WTC11 (cell line): ENCODE measurements around the gene CACNA2D1. TPM values are rescaled to one million over a fixed set of nuclear protein-coding genes. Genes with fewer than 3 reads are reported as not detected.

Source experiments
- ATAC-seq: fragments of 200-7000 bp; cut with Tn5 transposase; 2 replicates; pipeline ENCODE4 v1.10.0; 2021; ENCODE audit warnings: mild to moderate bottlenecking, moderate library complexity
- CTCF ChIA-PET: fragments of 300-600 bp; sonication (Branson Sonifier 250); formaldehyde crosslinking; loops from one replicate; lab custom pipeline; 2021; ENCODE audit warnings: antibody characterized with exemption; lab: Charles Lee
- POLR2A ChIA-PET: fragments of 350-600 bp; sonication (Branson Sonifier 250); formaldehyde crosslinking; loops from one replicate; lab custom pipeline; 2021; ENCODE audit warnings: antibody characterized with exemption; lab: Charles Lee
- DNase-seq: peaks from one replicate; pipeline ENCODE4 v3.0.0; 2021; ENCODE audit warnings: low spot score
- H3K27ac Mint-ChIP-seq: 2 replicates; pipeline ENCODE4 v1.8.0; 2021; ENCODE audit warnings: mixed read lengths
- H3K27me3 Mint-ChIP-seq: 2 replicates; pipeline ENCODE4 v1.8.0; 2021; ENCODE audit warnings: low read depth, mild to moderate bottlenecking, moderate library complexity, mixed read lengths
- H3K36me3 Mint-ChIP-seq: 2 replicates; pipeline ENCODE4 v1.8.0; 2021; ENCODE audit warnings: mixed read lengths
- H3K4me1 Mint-ChIP-seq: 2 replicates; pipeline ENCODE4 v1.8.0; 2022; ENCODE audit warnings: mixed read lengths
- H3K4me3 Mint-ChIP-seq: 2 replicates; pipeline ENCODE4 v1.8.0; 2021; ENCODE audit warnings: mild to moderate bottlenecking, moderate library complexity, mixed read lengths
- H3K9me3 Mint-ChIP-seq: 2 replicates; pipeline ENCODE4 v1.8.0; 2021; ENCODE audit warnings: mixed read lengths
- AFF4 ChIP-seq: sonication (generic); formaldehyde crosslinking; IDR thresholded peaks from 2 replicates; pipeline ENCODE4 v1.8.1; 2023; ENCODE audit warnings: mild to moderate bottlenecking, missing genetic modification reagents, borderline replicate concordance
- ARID4B ChIP-seq: sonication (generic); formaldehyde crosslinking; IDR thresholded peaks from 2 replicates; pipeline ENCODE4 v1.8.0; 2023; ENCODE audit warnings: missing genetic modification reagents, mild to moderate bottlenecking, borderline replicate concordance
- CTCF ChIP-seq: fragments of 200-600 bp; IDR thresholded peaks from 2 replicates; pipeline ENCODE4 v1.8.0; 2022; ENCODE audit warnings: antibody characterized with exemption
- E2F1 ChIP-seq: sonication (generic); formaldehyde crosslinking; IDR thresholded peaks from 2 replicates; pipeline ENCODE4 v1.8.0; 2022; ENCODE audit warnings: mild to moderate bottlenecking, missing genetic modification reagents
- FOXP4 ChIP-seq: sonication (generic); formaldehyde crosslinking; IDR thresholded peaks from 2 replicates; pipeline ENCODE4 v1.8.0; 2022; ENCODE audit warnings: mild to moderate bottlenecking, missing genetic modification reagents
- GRHL2 ChIP-seq: fragments of 250-450 bp; sonication (Bioruptor Pico); IDR thresholded peaks from 2 replicates; pipeline ENCODE4 v1.8.0; 2022; ENCODE audit warnings: mild to moderate bottlenecking, moderate library complexity; ENCODE audit not compliant: insufficient replicate concordance, severe bottlenecking
- IRF2 ChIP-seq: sonication (generic); formaldehyde crosslinking; IDR thresholded peaks from 2 replicates; pipeline ENCODE4 v1.8.0; 2022; ENCODE audit warnings: low read depth, missing genetic modification reagents, borderline replicate concordance
- MAX ChIP-seq: sonication (generic); formaldehyde crosslinking; IDR thresholded peaks from 2 replicates; pipeline ENCODE4 v1.8.0; 2022; ENCODE audit warnings: mild to moderate bottlenecking, missing genetic modification reagents
- MLX ChIP-seq: sonication (generic); formaldehyde crosslinking; IDR thresholded peaks from 2 replicates; pipeline ENCODE4 v1.8.1; 2023; ENCODE audit warnings: mild to moderate bottlenecking, missing genetic modification reagents, moderate library complexity
- NR2C2 ChIP-seq: sonication (generic); formaldehyde crosslinking; IDR thresholded peaks from 2 replicates; pipeline ENCODE4 v1.8.0; 2022; ENCODE audit warnings: mild to moderate bottlenecking, missing genetic modification reagents
- PRDM15 ChIP-seq: sonication (generic); formaldehyde crosslinking; IDR thresholded peaks from 2 replicates; pipeline ENCODE4 v1.8.0; 2022; ENCODE audit warnings: missing genetic modification reagents
- USF2 ChIP-seq: sonication (generic); formaldehyde crosslinking; IDR thresholded peaks from 2 replicates; pipeline ENCODE4 v1.8.1; 2023; ENCODE audit warnings: mild to moderate bottlenecking, missing genetic modification reagents, moderate library complexity
- ZNF232 ChIP-seq: sonication (generic); formaldehyde crosslinking; IDR thresholded peaks from 2 replicates; pipeline ENCODE4 v1.8.0; 2022; ENCODE audit warnings: mild to moderate bottlenecking, missing genetic modification reagents
- ZSCAN18 ChIP-seq: fragments of 250-450 bp; sonication (Bioruptor Pico); IDR thresholded peaks from 2 replicates; pipeline ENCODE4 v2.1.2; 2022; ENCODE audit warnings: mild to moderate bottlenecking, moderate library complexity
- total RNA-seq: library from RNA; stranded (reverse); gene quantifications from 3 replicates; pipeline ENCODE4 v1.2.3, GENCODE V29; 2021

The CACNA2D1 gene
- total RNA-seq, 1 experiment from 2014 or later, result 33.3 TPM

GRCh38 chr7:81944058-81944457 is 499.5 kb downstream of the CACNA2D1 start:
- TF ChIP-seq CTCF, result no peak
- TF ChIP-seq ZSCAN18, result no peak
- no peak for TF ChIP-seq E2F1 (CRISPR knock-in tag)
- no peak for TF ChIP-seq FOXP4 (CRISPR knock-in tag)
- TF ChIP-seq MAX, result no peak
- no peak for TF ChIP-seq ARID4B
- TF ChIP-seq AFF4 (CRISPR knock-in tag), result no peak
- TF ChIP-seq USF2, result no peak
- TF ChIP-seq MLX (CRISPR knock-in tag), result no peak
- TF ChIP-seq PRDM15 (CRISPR knock-in tag), result no peak
- TF ChIP-seq ZNF232, result no peak
- no peak for TF ChIP-seq IRF2
- TF ChIP-seq GRHL2 (CRISPR knock-in tag), result no peak
- no peak for TF ChIP-seq NR2C2 (CRISPR knock-in tag)
- CTCF ChIA-PET, result no interaction called here
- POLR2A ChIA-PET, result no interaction called here

More at GRCh38 chr7:81944058-81944457, 499.5 kb downstream of the CACNA2D1 start:
- ATAC-seq (no peak), DNase-seq (no peak)
- Mint-ChIP-seq H3K27me3 (no peaks in the 10 kb centered on the region), H3K27ac (no peak overlapping the region), H3K36me3 (no peaks in the 10 kb centered on the region), H3K4me3 (no peak overlapping the region), H3K9me3 (no peaks in the 10 kb centered on the region), H3K4me1 (peaks cover 4% of the 10 kb centered on the region)
